Stimulated activated CD8-positive, alpha-beta memory T cell treated with anti-CD3 and anti-CD28 coated beads, Interleukin-7, amount 100 ng/mL, for 4 hours (primary cell): Measurements from ENCODE around the gene BRD1.
"Not testable (repeated sequence)": the region's sequence is repeated elsewhere in the genome, so short reads cannot be mapped to it uniquely, and the experiment has no call there.

Source experiments
- DNase-seq, 2 donors: peaks; one replicate each; pipeline ENCODE4 v3.0.0-alpha.2; 2020; ENCODE audit warnings: low read depth in 2 of 2

Gene BRD1

GRCh38 chr22:49783926-49784629 lies 43.6 kb downstream of the BRD1 start:
- DNase-seq = no peak

GRCh38 chr22:49783036-49783746 lies 44.5 kb downstream of the BRD1 start:
- no peak for DNase-seq

GRCh38 chr22:49781886-49782285 lies 45.8 kb downstream of the BRD1 start:
- DNase-seq = not testable (repeated sequence)

GRCh38 chr22:49781289-49781782 lies 46.3 kb downstream of the BRD1 start:
- DNase-seq = no peak

- DNase-seq = no peak
Observed at GRCh38 chr22:49780698-49781288, 46.9 kb downstream of the BRD1 start.

- DNase-seq = no peak
Observed at GRCh38 chr22:49779853-49780697, 47.6 kb downstream of the BRD1 start.

GRCh38 chr22:49779211-49779610 lies 48.5 kb downstream of the BRD1 start:
- no peak for DNase-seq

GRCh38 chr22:49777569-49778249 lies 50.0 kb downstream of the BRD1 start:
- no peak for DNase-seq

- no peak for DNase-seq
Observed at GRCh38 chr22:49776891-49777290, 50.8 kb downstream of the BRD1 start.

GRCh38 chr22:49775867-49776511 lies 51.7 kb downstream of the BRD1 start:
- DNase-seq = no peak

- no peak for DNase-seq
Observed at GRCh38 chr22:49775191-49775866, 52.3 kb downstream of the BRD1 start.

- no peak for DNase-seq
Observed at GRCh38 chr22:49774499-49775151, 53.0 kb downstream of the BRD1 start.

- no peak for DNase-seq
Observed at GRCh38 chr22:49774046-49774445, 53.6 kb downstream of the BRD1 start.

- no peak for DNase-seq
Observed at GRCh38 chr22:49773531-49773930, 54.1 kb downstream of the BRD1 start.

GRCh38 chr22:49772692-49773091 lies 55.0 kb downstream of the BRD1 start:
- no peak for DNase-seq

- DNase-seq = no peak
Observed at GRCh38 chr22:49771266-49772065, 56.2 kb downstream of the BRD1 start.

- no peak for DNase-seq
Observed at GRCh38 chr22:49770547-49771265, 57.0 kb downstream of the BRD1 start.
